HG03565 (cell line): ENCODE results near the gene GALNT11.
"Not testable (repeated sequence)": the region's sequence is repeated elsewhere in the genome, so short reads cannot be mapped to it uniquely, and the experiment has no call there.

Experiments used
- ATAC-seq: cut with Tn5 transposase; IDR thresholded peaks from one replicate; pipeline ENCODE4 v1.9.1; 2021; ENCODE audit warnings: mild to moderate bottlenecking, moderate library complexity; ENCODE audit not compliant: unreplicated experiment

GALNT11 gene

GRCh38 chr7:152074673-152075072 is 49.2 kb downstream of the GALNT11 start:
- ATAC-seq = no peak

DNA sequence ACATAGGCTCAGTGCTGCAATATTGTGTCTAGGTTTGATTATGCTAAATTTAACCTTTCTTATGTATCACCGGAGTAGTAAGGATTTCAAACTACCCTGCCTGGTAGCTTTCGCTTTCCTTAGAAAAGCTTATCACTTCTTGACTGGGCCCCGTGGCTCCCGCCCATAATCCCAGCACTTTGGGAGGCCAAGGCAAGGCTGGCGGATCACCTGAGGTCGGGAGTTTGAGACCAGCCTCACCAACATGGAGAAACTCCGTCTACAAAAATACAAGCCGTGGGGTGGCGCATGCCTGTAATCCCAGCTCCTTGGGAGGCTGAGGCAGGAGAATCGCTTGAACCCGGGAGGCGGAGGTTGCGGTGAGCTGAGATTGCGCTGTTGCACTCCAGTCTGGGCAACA is 49.9 kb downstream of the GALNT11 start:
- ATAC-seq = not testable (repeated sequence)

- no peak for ATAC-seq
Measured at GRCh38 chr7:152076324-152076821, 50.9 kb downstream of the GALNT11 start.

GRCh38 chr7:152076940-152077933 is 51.8 kb downstream of the GALNT11 start:
- no peak for ATAC-seq

DNA sequence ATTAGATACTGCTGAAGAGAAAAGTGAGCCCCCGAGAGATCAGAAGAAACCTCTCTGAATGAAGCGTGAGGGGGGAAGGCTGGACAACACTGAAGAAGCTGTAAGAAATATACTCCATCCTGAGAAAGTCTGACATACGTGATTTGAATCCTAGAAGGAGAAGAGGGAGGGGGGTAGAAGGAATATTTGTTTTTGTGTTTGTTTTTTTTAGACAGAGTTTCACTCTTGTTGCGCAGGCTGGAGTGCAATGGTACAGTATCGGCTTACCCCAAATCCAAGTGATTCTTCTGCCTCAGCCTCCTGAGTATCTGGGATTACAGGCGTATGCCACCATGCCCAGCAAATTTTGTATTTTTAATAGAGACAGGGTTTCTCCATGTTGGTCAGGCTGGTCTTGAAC is 52.6 kb downstream of the GALNT11 start:
- no peak for ATAC-seq

- no peak for ATAC-seq
Measured at GRCh38 chr7:152078786-152079185, 53.3 kb downstream of the GALNT11 start.

GRCh38 chr7:152081088-152081487 is 55.6 kb downstream of the GALNT11 start:
- no peak for ATAC-seq

- not testable (repeated sequence) for ATAC-seq
Measured at GRCh38 chr7:152082073-152082721, 56.7 kb downstream of the GALNT11 start.

- ATAC-seq = no peak
Measured at GRCh38 chr7:152085131-152085530, 59.7 kb downstream of the GALNT11 start.

- no peak for ATAC-seq
Measured at GRCh38 chr7:152086513-152086912, 61.0 kb downstream of the GALNT11 start.

DNA sequence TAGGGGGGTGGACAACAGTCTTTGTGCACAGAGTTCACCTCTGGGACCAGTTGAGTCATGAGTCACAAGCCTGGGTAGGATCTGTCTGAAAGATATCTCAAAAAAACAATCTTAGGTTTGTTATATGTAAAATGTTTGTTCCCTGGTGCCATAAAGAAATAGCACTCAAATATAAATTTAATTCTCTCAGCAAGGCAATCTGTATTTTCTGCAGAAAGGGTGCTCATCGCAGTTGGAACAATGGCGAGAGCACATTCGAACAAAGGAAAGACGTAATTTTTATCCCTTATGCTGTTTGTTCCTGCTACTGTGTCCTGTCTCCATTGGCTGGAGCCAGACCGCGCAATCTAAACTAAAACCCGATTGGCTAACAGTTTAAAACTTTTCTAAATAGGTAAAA is 63.7 kb downstream of the GALNT11 start:
- no peak for ATAC-seq

- no peak for ATAC-seq
Measured at GRCh38 chr7:152090747-152091146, 65.3 kb downstream of the GALNT11 start.

- ATAC-seq = no peak
Measured at GRCh38 chr7:152093717-152094116, 68.2 kb downstream of the GALNT11 start.

GRCh38 chr7:152095771-152096170 is 70.3 kb downstream of the GALNT11 start:
- ATAC-seq = no peak

DNA sequence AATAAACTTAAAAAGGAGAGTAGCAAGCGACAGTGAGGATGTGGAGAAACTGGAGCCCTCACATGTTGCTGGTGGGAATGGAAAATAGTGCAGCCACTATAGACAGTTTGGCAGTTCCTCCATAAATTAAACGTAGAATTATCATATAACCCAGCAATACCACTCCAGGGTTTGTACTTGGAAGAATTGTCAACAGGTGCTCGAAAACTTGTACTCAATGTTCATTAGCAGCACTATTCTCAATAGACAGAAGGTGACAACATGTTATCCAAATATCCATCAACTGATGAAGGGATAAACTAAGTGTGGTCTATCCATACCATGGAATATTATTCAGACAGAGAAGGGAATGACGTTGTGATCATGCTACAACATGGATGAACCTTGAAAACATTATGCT is 71.9 kb downstream of the GALNT11 start:
- ATAC-seq = no peak

DNA sequence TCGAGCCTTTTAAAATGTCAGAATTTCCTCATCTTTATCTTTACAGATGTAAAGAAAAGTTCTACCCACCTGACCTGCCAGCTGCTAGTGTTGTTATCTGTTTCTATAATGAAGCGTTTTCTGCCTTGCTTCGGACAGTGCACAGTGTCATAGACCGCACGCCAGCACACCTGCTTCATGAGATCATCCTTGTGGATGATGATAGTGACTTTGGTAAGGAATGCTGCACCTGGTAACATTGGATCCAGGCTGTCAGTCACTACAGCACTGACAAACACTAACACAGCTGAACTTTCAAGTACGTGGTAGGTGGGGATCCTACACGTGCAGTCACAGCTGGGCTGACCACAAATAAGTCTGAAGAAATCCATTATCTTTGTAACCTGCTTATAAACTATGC is 77.6 kb downstream of the GALNT11 start:
- no peak for ATAC-seq

- ATAC-seq = no peak
Measured at GRCh38 chr7:152103691-152104090, 78.2 kb downstream of the GALNT11 start.

DNA sequence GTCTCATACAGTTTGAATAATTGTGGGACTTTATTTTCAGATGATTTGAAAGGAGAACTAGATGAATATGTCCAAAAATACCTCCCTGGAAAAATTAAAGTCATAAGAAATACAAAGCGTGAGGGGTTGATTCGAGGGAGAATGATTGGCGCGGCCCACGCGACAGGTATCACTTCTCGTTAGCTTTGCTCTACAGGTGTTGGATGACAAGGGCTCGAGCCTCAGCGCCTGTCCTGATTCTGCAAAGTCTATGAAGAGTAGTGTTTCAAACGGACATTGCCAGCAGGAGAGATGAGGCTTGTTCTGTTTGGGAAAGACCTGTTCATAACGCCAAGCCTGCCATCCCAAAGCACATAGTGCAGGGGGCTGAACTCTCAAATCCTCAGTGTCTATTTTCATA is 79.7 kb downstream of the GALNT11 start:
- ATAC-seq = no peak

- no peak for ATAC-seq
Measured at GRCh38 chr7:152106990-152107389, 81.5 kb downstream of the GALNT11 start.

- no peak for ATAC-seq
Measured at GRCh38 chr7:152107945-152108344, 82.5 kb downstream of the GALNT11 start.

DNA sequence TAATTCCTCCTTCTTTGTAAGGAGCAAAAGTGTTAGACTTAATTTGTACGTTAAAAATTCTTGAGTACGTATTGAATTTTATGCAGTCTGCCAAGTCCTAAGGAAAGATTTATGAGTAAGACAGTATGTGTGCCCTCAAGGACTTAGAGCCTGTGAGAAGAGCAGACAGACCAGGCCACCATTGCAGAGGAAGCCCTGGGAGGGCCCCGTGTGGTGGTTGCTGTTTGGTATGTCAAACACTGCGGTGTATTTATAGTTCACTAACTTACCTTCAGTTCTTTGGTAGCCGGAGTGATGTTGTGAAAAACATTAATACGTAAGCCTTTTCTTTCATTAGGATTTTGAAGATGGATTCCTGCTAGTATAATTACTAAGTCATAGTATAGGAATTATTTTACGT is 82.9 kb downstream of the GALNT11 start:
- ATAC-seq = no peak

DNA sequence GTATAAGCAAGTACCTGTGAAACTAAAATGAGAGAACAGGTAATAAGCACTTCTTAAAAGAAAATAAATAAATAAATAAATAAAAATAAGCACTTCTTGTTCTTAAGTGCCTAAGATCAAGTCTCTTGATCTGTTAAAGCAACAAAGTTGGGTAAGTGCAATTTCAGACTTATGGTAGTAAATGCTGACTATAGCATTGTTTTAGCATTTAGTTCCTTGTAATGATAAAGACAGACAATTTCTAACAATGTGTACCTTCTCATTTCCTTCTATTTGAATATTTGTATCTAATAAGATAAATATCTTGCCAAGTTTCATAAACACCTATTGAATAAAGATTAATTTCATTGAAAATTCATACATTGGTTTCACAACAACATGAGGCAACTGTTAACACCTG is 87.4 kb downstream of the GALNT11 start:
- ATAC-seq = no peak
